ENCODE data around the gene B4GALNT4.
"Not testable (repeated sequence)": the region's sequence is repeated elsewhere in the genome, so short reads cannot be mapped to it uniquely, and the experiment has no call there.

Gene B4GALNT4

DNA sequence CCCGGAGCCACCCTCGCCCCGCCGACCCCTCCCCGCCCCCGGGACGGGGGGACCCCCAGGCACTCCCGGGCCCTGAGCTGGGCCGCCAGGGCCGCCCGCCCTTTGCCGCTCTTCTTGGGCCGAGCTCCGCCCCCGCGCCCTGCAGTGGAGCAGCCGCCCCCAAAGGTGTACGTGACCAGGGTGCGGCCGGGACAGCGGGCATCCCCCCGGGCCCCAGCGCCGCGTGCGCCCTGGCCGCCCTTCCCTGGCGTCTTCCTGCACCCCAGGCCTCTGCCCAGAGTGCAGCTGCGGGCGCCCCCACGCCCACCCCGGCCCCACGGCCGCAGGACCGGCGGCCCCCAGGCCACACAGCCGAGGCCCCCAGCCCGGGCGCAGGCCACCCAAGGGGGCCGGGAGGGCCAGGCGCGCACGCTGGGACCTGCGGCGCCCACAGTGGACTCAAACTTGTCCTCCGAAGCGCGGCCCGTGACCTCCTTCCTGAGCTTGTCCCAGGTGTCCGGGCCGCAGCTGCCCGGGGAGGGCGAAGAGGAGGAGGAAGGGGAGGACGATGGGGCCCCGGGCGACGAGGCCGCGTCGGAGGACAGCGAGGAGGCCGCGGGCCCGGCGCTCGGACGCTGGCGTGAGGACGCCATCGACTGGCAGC is 7.4 kb downstream of the B4GALNT4 start:
- no peak for DNase-seq (ENCODE audit: low spot score)

DNA sequence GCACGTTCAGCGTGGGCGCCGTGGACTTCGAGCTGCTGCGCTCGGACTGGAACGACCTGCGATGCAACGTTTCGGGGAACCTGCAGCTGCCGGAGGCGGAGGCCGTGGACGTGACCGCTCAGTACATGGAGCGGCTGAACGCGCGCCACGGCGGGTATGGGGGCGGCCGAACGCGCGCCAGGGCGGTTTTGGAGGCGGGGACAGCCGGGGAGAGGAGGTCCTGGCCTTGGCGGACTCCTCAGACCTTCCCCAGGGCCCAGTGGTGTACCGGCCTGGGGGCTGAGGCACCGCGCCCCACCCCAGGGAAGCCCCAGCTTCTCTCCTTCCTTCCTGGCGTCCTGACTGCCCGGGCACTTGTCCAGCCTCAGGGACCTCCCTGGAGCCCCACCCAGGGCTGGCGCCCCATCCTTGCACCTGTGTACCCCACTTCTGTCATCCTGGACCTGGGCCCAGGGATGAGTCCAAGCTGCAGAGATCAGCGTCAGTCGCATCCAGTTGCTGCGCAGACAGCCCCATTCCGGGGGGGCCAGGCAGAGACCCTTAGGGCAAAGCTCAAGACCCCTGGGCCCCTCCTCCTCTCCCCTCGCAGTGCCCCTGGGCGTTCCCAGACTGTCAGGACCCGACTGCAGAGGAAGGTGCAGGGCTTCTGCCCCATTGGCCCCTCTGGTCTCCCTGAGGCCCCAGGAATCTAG is 8.0 kb downstream of the B4GALNT4 start:
- DNase-seq (ENCODE audit: low spot score), result no peak

DNA sequence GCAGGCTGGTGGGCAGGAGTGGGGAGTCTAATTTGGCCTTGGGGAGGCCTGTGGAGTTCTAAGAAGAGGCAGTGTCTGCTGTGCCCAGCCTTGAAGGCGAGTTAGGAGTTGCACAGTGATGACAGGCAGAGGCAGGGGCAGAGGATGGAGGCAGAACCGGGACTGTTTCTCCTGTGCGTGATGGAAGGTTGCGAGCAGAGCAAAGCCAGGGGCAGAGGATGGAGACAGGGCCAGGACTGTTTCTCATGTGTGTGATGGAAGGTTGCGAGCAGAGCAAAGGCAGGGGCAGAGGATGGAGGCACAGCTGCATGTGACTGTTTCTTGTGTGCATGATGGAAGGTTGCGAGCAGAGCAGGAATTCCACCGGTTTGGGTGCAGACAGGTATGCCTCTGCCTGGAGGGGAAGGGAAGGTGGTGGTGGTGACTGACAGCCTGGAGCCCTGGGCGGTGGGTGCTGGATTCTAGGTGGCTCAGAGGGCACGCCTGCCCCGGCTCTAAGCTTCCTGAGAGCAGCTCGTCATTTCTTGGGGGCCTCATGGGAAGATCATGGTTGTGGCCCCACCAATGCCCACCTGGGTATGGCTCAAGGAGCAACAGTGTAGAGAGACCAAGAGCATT is 8.7 kb downstream of the B4GALNT4 start:
- DNase-seq (ENCODE audit: low spot score), result no peak

DNA sequence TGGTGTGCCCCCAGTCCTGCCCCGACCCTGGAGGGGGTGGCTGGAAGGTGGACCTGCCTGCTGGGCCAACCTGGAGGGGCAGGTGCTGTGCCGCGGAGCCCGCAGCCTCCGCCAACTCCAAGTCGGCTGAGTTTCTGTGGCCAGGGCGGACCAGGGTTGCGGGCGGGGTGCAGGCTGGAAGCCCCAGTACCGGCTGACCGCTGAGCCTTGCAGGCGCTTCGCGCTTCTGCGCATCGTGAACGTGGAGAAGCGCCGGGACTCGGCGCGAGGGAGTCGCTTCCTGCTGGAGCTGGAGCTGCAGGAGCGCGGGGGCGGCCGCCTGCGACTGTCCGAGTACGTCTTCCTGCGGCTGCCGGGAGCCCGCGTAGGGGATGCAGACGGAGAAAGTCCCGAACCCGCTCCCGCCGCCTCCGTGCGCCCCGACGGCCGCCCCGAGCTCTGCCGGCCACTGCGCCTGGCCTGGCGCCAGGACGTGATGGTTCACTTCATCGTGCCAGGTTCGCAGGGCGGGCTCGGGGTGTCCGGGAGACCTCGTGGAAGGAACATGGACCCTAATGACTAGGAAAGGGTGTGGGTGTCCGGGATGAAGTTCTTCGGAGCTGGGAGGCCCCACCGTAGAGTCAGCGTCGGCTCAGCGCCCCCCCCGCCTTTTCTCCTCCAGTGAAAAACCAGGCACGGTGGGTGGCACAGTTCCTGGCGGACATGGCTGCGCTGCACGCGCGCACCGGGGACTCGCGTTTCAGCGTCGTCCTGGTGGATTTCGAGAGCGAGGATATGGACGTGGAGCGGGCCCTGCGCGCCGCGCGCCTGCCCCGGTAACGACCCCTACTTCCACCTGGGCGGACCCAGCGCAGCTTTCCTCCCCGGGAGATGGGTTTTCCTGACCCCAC is 10.2 kb downstream of the B4GALNT4 start:
- no peak for DNase-seq (ENCODE audit: low spot score)

DNA sequence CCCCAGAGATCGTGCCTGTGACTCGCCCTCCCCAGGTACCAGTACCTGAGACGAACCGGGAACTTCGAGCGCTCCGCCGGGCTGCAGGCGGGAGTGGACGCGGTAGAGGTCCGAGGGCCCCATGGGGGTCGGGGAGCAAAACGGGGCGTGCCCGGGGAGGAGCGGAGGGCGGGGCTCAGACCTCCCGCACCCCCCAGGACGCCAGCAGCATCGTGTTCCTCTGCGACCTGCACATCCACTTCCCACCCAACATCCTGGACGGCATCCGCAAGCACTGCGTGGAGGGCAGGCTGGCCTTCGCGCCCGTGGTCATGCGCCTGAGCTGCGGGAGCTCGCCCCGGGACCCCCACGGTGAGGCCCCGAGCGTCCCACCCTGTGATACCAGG is 10.8 kb downstream of the B4GALNT4 start:
- no peak for DNase-seq (ENCODE audit: low spot score)

DNA sequence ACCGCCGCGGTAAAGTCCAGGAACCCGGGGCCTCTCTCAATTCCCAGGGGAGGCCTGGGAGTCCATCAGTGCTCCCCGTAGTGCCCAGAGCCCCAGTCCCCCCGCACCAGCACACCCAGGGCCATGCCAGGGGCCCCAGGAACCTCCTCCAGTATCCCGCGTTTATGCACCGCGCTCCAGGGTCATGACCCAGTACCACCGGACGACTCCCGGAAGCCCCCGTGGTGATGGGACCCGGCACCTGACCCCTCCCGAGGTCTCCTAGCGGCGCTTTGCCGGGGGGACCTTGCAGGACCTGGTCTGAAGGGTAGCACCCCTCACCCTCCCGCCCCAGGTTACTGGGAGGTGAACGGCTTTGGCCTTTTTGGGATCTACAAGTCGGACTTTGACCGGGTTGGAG is 11.2 kb downstream of the B4GALNT4 start:
- no peak for DNase-seq (ENCODE audit: low spot score)

DNA sequence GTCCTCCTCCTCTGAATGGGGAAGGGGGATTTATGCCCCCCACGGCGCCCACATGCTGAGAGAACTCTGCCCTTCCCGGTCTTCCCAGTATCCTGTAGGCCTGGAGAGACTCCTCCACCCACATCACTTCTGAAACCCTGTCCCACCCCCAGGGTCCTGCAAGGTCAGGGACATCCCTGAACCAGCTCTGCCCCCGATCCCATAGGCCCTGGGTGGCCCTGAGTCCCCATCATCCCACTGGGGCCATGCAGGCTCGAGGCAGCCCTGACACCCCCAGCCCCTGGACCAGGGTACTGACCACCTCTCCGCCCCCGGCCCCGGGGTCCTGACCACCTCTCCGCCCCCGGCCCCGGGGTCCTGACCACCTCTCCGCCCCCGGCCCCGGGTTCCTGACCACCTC is 11.7 kb downstream of the B4GALNT4 start:
- no peak for DNase-seq (ENCODE audit: low spot score)

DNA sequence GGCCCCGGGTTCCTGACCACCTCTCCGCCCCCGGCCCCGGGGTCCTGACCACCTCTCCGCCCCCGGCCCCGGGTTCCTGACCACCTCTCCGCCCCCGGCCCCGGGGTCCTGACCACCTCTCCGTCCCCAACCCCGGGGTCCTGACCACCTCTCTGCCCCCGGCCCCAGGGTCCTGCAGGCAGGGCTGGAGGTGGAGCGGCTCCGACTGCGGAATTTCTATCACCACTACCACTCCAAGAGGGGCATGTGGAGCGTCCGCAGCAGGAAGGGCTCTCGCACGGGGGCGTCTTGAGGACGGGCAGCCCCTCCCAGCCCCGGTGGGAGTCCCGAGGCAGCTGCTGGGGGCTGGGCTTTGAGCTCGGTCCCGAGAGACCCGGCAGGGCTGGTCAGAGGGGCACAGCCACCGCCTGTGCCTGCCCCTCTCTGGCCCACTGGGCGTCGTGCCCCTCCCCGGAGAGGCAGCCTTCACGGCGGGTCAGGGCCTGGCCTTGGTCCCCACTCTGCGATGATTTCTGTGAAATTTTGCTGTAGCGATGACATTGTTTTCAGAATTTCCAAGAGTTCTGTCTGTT is 12.3 kb downstream of the B4GALNT4 start:
- no peak for DNase-seq (ENCODE audit: low spot score)

DNA sequence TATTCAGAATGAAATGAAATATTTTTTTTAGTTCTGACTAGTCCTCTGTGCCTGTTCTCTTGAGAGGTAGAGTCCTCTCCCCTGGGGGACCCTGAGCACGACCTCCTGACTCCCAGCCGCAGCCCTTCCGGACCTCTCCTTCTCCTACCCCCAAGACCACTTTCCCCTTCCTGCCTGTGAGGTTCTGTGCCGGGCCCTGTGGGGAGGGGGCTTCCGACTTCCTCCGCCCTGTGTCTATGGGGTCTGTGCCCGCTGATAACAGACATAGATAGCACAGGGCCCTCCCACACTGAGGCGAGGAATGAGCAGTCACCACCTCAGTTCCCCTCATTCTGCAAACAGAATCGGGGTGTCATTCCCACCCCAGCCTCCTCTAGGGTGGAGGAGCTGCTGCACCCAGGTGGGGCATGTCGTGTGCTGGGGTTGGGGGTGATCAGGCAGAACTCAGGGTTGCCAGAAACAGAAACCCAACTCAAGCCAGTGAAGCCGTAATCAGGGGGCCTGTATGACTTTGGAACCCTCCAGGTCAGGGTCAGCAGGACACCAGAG is 12.9 kb downstream of the B4GALNT4 start:
- DNase-seq (ENCODE audit: low spot score), result no peak

DNA sequence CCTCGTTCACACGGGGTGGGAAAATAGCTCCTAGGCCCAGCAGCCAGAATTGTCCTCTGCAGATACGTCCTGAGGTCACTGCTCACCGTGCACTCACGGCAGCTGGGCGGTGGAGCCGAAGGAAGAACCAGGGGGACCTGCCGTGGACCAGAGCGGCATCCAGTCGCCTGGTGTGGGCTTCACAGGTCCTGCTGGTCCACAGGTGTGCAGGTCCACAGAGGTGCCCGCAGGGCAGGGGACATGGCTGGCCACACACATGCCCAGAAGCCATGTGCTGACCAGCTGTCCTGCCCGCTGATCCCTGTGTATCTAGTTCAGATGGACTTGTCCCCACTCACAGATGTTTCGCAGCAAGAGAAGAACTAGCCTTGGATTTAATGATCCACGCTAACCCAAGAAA is 14.1 kb downstream of the B4GALNT4 start:
- no peak for DNase-seq (ENCODE audit: low spot score)

DNA sequence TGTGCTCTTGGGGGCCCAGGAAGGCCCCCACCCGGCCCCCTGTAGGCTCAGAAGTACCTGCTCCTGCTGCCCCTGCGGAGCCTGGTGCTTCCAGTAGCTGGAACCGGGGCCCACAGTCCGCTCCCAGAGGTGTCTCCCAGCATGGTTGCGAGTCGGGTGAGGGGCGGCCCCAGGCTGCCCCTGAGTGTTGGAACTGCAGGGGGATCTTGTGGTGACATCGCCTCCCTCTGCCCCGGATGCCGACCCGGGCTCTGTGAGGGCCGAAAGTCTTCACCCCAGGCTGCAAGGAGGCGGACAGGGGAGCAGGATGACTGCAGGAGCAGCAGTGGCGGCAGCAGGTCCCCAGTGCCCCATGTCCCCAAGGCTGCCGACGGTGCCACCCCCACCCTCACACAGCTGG is 15.2 kb downstream of the B4GALNT4 start:
- no peak for DNase-seq (ENCODE audit: low spot score)

DNA sequence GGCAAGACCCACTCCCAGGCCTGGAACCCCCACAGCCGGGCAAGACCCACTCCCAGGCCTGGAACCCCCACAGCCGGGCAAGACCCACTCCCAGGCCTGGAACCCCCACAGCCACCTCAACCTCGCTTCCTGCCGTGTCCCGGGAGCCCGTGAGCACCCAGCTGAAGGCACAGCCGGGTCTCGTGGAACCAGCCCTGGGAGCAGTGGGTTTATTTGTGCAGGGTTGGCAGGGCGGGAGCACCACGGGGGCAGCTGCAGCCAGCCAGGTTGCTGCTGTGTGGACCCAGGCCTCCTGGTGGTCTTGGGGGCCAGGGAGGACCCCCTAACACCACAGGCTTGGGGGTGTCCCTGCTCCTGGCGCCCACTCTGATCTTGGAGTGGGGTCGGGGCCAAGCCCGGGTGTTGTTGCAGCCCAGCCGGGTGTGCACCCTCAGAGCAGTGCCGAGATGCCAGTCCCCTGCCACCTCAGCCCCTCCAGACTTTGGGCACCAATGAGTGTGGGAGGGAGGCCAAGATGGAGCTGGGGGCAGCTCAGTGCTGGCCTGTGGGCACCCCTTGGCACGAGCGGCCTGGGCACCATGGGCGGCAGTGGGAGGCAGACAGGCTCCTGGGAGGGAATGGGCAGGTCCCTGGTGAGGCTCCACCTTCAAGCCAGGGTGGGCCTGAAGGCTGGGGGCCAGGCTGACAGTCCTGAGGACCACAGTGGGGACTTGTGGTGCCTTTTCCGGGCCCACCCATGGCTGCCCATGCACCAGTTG is 16.5 kb downstream of the B4GALNT4 start:
- no peak for DNase-seq (ENCODE audit: low spot score)

DNA sequence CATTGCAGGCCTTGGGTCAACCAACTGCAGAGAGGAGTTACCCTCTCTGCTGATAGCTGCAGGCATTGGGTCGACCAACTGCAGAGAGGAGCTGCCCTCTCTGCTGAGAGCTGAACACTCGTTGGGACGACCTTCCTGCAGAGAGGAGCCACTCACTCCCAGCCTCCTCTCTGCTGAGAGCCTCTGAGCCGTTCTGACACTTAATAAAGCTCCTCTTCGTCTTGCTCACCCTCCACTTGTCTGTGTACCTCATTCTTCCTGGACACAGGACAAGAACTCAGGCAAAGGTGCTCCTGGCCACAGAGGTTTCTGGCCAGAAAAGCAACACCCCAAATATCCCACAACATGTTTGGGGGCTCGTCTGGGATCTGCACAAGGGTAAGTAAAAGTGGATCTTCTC is 17.2 kb downstream of the B4GALNT4 start:
- DNase-seq (ENCODE audit: low spot score), result no peak

DNA sequence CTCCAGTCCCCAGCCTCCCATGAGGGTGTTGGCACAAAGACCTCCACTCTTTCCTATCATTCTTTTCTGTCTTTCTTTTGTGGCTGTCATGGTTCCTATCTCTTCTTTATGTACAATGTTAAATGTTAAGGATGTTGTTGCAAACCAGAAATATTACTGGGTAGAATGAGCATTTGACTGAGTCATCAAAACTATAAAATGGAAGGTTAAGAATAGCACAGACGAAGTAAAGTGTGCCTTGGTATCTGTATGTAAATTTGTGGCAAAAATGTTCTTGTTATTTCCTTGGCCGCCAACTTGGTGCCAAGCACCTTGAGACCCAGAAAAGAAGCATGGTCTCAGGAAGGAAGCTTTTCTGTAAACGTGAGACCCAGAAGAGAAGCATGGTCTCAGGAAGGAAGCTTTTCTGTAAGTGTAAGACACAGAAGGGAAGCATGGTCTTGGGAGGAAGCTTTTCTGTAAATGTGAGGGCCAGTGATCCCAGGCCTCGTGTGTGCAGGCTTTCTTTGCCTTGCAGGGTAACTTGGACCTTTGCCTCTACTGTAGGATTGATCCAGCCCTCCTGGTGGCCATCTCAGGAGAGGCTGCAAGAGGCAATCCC is 18.0 kb downstream of the B4GALNT4 start:
- no peak for DNase-seq (ENCODE audit: low spot score)

DNA sequence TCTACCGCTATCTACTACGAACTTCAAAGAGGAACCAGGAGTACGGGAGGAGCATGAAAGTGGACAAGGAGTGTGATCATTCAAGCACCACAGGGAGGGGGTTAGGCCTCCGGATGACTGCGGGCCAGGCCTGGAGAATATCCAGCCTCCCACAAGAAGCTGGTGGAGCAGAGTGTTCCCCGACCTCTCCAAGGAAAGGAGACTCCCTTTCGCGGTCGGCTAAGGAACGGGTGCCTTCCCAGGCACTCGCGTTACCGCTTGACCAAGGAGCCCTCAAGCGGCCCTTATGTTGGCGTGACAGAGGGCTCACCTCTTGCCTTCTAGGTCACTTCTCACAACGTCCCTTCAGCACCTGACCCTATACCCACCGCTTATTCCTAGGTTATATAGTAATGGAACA is 20.1 kb downstream of the B4GALNT4 start:
- not testable (repeated sequence) for DNase-seq (ENCODE audit: low spot score)

DNA sequence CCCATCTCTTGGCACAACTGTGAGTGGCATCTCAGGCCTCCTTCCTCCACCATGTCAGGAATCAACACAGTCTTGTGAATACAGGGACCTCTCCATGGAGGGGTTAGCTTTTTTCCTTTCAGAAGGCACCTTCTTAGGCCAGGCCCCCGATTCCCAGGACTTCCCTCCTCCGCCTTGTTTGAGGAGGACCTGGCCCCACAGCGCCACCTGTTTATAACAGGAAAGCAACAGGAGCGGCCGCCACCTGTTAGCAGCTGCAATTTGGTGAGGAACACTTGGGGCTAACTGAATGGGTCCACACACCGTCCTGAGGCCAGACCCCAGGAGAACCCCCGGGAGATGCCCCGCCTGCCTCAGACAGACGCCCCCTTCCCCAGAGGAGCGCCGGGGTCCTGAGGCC is 20.9 kb downstream of the B4GALNT4 start:
- no peak for DNase-seq (ENCODE audit: low spot score)

DNA sequence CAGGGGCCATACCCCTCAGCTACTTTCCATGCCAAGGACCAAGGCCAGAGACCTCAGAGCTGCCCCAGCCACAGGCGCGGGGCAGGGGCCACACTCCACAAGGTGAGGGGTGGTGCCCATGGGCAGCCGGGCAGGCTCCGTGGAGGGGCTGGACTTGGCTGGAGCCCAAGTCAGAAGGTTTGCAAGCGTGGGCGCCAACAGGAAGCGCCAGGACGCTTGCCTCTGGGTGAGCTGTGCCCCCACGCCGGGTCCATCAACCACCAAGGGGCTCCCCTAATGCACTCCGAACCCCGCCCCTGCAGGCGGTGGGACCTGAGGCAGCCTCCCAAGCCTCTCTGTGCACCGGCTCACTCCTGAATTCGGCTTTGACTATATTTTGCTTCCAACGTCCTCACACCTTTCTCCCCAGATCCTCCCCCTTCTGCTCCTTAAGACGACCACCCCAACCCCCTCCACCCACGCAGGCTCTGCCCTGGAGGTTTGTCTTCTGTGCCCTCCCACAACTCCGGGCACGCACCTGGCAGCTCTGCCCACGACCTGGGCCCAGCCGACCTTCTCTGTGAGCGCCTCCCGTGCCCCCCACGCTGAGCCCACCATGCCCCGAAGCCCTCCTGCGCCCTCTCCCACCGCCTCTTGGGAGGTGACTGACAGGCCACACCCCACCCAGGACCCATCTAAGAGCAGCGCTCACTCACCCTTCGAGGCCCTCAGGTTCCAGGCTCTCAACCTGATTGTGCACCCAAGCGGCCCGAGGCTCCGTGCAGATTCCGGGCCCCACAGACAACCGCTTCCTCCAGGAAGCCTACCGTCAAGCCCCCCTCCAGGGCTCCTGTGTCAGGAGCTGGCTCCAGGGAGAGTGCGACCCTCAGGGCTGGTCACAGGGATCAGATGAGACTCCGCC is 22.1 kb downstream of the B4GALNT4 start:
- no peak for DNase-seq (ENCODE audit: low spot score)

DNA sequence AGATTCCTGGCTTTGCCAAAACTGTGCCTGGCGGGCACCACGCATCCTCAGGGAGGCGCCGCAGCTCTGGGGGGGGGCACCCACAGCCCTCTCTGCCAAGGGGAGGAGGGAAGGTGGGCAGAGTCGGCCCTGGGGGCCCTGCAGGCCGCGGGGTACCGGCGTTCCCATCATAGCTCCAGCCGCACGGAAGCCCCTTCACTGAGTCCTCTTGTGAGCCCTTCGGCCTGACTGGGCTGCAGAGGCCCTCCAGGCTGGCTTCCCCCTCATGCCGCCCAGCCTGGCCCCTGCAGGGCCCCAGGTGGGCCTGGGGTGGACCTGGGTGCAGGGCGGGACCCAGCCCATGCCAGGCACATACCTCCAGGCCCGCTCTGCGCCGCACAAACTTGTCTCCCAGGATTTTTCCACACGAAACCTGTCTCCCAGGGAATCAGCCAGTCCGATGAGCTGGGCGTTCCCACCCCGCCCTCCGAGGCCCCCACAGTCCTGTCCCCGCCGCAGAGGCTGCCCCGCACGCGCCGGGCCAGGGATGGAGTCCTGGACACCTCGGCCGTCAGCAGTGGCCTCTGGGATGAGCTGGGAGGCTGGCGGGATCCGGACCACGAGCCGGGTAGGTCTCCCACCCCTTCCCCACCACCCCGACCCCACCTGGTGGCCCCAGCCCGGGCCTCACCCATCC is 22.9 kb downstream of the B4GALNT4 start:
- DNase-seq (ENCODE audit: low spot score), result no peak

Measured in globus pallidus (tissue), 1 donor.